Measurements from ENCODE around the gene CLEC4M. TPM values are rescaled to one million over a fixed set of nuclear protein-coding genes. Genes with fewer than 3 reads are reported as not detected.
"Not testable (repeated sequence)": the region's sequence is repeated elsewhere in the genome, so short reads cannot be mapped to it uniquely, and the experiment has no call there.

Gene CLEC4M
- total RNA-seq, 1 donor: not detected

DNA sequence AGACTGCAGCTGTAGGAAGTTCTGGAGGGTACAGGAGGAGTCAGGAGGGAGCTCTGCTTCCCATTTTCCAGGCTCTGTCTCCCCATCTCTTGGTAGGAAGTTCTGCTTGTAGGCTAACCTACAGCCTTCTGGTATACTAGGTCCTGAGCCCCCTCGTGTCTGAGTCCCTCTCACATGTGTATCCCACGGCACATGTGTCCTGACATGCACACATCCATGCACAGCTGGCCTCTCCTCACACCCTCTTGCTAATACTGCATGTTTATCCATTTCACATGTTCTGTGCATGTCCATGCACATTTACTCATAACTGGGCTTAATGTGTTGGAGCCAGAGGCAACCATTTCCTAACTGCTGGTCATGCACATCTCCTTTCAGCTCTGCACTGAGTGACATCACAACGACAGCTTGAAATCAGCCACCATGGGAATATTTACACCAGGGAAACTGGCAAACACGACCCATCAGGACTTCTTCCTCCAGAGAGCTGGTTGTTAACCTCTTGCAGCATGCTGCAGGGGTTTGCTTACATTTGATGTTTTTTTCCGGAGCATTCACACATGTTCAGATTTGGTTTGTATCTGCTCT, 18.8 kb upstream of the CLEC4M start:
- TF ChIP-seq, protein P1, sequence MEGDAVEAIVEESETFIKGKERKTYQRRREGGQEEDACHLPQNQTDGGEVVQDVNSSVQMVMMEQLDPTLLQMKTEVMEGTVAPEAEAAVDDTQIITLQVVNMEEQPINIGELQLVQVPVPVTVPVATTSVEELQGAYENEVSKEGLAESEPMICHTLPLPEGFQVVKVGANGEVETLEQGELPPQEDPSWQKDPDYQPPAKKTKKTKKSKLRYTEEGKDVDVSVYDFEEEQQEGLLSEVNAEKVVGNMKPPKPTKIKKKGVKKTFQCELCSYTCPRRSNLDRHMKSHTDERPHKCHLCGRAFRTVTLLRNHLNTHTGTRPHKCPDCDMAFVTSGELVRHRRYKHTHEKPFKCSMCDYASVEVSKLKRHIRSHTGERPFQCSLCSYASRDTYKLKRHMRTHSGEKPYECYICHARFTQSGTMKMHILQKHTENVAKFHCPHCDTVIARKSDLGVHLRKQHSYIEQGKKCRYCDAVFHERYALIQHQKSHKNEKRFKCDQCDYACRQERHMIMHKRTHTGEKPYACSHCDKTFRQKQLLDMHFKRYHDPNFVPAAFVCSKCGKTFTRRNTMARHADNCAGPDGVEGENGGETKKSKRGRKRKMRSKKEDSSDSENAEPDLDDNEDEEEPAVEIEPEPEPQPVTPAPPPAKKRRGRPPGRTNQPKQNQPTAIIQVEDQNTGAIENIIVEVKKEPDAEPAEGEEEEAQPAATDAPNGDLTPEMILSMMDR (IDR thresholded peaks at IDR 0.05; ENCODE audit: insufficient read depth, low read length): no peak
- DNase-seq (ENCODE audit: low read depth): no peak
- no peak overlapping the region for H3K4me3 ChIP-seq (ENCODE audit: low read depth, low read length)

DNA sequence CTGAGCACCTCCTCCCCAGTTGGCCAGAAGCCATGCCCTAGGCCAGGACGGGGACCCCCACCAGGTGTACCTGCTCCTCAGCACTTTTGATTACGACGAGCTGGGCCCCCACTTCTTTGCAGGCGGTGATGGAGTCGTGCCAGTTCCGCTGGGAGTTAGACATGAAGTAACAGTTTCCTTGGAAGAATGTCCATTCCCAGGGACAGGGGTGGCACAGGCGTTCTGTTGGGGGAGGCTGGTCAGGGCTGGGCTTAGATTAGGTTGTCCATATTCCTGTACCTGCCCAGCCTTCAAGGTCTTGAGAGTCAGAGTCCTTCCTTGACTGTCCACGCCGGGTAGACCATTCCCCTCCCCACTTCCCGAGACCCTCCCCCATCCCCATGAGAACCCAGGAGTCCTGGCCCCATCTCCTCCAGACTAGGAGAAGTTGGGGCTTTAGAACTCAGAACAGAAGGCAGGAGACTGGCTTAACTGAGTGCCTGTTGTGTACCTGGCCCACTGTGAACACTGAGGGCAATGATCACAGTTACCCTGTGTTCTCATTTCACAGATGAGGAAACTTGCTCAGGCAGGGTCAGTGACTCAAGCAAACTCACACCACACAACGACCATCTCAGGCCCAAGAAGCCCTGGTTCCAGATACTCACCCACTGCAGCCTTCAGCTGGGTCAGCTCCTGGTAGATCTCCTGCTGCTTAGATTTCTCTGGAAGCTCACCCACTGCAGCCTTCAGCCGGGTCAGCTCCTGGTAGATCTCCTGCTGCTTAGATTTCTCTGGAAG, 18.0 kb upstream of the CLEC4M start:
- H3K4me3 ChIP-seq (ENCODE audit: low read depth, low read length): no peak overlapping the region
- TF ChIP-seq, protein P1 (IDR thresholded peaks at IDR 0.05; ENCODE audit: insufficient read depth, low read length): no peak
- DNase-seq (ENCODE audit: low read depth): no peak

DNA sequence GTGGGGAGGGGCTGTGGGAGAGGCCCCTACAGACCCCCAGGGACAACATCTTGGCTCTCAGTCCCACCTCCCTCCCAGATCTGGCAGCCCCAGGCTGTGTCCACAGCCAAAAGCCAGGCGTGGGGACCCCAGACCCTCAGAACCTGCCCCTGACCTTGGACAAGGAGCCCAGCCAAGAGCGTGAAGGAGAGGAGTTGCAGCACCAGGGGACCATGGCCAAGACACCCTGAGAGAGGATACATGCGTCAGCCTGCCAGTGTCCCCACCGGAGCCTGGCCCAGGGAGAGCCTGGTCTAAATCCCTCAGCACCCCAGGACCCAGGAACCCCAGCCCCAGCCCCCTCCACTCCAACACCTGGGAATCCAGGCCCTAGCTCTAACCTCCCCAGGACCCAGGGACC, 16.7 kb upstream of the CLEC4M start:
- not testable (repeated sequence) for DNase-seq (ENCODE audit: low read depth); H3K4me3 ChIP-seq (ENCODE audit: low read depth, low read length)

DNA sequence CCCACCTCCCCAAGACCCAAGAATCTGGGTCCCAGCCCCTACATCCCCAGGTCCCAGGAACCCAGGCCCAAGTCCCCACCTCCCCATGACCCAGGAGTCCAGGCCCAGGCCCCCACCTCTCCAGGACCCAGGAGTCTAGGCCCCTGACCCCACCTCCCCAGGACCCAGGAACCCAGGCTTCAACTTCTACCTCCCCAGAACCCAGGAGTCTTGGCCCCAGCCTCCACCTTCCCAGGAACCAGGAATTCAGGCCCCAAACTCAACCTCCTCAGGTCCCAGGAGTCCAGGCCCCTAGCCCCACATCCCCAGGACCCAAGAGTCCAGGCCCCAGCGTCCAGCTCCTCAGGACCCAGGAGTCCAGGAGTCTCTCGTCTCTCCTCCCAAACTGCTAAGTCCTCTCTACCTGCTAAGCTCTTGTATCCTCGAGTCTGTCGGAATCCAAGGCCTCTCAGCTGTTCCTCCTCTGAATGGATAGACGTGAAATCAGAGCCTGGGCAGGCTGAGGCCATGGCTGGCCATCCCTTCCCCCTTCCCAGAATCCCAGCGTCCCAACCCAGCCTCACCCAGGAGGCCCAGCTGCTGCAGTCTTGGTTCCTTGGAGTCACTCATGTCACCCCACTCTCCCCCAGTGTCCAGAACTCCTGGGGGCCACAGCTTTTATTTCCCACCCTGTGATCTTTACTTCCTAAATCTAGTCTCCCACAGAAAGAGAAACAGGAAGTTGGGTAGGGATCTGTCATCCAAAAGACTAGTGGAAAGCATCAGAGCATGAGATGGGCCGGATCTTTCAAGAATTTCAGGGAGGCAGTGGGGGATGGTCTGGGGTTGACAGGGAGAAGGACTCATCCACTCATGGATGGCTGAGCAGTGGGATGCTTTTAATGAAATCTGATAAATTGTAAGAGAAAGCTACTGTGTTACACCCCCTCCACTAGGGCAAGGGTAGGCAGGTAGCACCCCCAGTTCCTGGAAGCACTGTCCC, 15.8 kb upstream of the CLEC4M start, which contains the start of gene CD209:
Gene CD209, minus strand, starts transcription at position 632 of the 982 bp plus-strand sequence. Its CDS starts 23 bp downstream, at position 609.
- TF ChIP-seq, protein P1 (IDR thresholded peaks at IDR 0.05; ENCODE audit: insufficient read depth, low read length): no peak
- no peak for DNase-seq (ENCODE audit: low read depth)
- no peak within 1 kb of the TSS for H3K4me3 ChIP-seq (ENCODE audit: low read depth, low read length)

DNA sequence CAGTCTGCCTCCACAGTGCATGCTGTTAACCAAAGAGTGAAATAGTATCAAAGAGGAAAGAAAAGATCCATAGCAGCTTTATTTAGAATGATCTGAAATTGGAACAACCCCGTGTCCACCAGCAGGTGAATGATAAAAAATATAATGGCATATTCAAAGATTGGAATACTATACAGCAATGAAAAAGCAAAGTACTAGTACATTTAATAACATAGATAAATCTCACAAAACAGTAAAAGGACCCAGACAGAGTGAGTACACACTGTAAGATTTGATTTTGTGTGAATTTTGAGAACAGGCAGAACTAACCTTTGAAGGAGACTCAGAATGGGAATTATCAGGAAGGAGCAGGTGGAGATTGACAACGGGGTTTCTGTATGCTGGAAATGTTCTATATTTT, 14.9 kb upstream of the CLEC4M start:
- TF ChIP-seq, protein P1 (IDR thresholded peaks at IDR 0.05; ENCODE audit: insufficient read depth, low read length): no peak
- no peak for DNase-seq (ENCODE audit: low read depth)
- H3K4me3 ChIP-seq (ENCODE audit: low read depth, low read length): no peak overlapping the region

DNA sequence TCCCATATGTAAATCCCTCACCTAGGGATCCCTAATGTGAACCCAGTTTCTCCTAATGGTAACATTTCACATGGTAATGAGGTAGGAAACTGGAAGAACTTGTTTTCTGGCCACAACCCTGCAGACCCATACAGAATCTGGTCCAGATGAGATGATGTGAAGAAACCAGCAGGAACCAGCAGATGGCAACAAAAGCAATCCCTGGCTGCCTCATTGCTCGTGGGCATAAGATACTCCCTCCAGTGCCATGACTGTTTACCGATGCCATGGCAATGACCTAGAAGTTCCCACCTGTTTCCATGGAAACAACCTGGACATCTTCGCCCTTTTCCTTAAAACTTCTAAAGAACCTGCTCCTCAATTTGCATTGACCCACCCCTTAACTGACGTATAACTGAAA, 14.3 kb upstream of the CLEC4M start:
- DNase-seq (ENCODE audit: low read depth): peak; percentile 5
- TF ChIP-seq, protein P1 (IDR thresholded peaks at IDR 0.05; ENCODE audit: insufficient read depth, low read length): no peak
- no peak overlapping the region for H3K4me3 ChIP-seq (ENCODE audit: low read depth, low read length)
